Ishikawa (cell line): Measurements from ENCODE around the gene AGPAT3.
A peak's percentile ranks its signal among the peaks of the same experiment; 100 is the strongest.

ENCODE experiments used
- CEBPB ChIP-seq: IDR thresholded peaks from 2 replicates; pipeline ENCODE4 v1.6.1; 2012
- CREB1 ChIP-seq: IDR thresholded peaks from 2 replicates; pipeline ENCODE4 v1.6.1; 2012; ENCODE audit warnings: low read depth
- EGR1 ChIP-seq: IDR thresholded peaks from 2 replicates; pipeline ENCODE4 v1.6.1; 2012
- EP300 ChIP-seq: IDR thresholded peaks from 2 replicates; pipeline ENCODE4 v1.6.1; 2012; ENCODE audit warnings: borderline replicate concordance
- FOXM1 ChIP-seq: IDR thresholded peaks from 2 replicates; pipeline ENCODE4 v1.6.1; 2012; ENCODE audit warnings: low read depth, borderline replicate concordance
- MAX ChIP-seq: IDR thresholded peaks from 2 replicates; pipeline ENCODE4 v1.6.1; 2012
- NFIC ChIP-seq: IDR thresholded peaks from 2 replicates; pipeline ENCODE4 v1.6.1; 2012
- RAD21 ChIP-seq: IDR thresholded peaks from 2 replicates; pipeline ENCODE4 v1.6.1; 2012; ENCODE audit warnings: low read depth
- REST ChIP-seq: IDR thresholded peaks from 2 replicates; pipeline ENCODE4 v1.6.1; 2012; ENCODE audit warnings: low read depth, mild to moderate bottlenecking
- TAF1 ChIP-seq: IDR thresholded peaks from 2 replicates; pipeline ENCODE4 v1.6.1; 2012; ENCODE audit warnings: low read depth, mild to moderate bottlenecking
- USF1 ChIP-seq: IDR thresholded peaks from 2 replicates; pipeline ENCODE4 v1.6.1; 2012
- YY1 ChIP-seq: IDR thresholded peaks from 2 replicates; pipeline ENCODE4 v1.6.1; 2012; ENCODE audit warnings: low read depth

- no peak for TF ChIP-seq TAF1
- no peak for TF ChIP-seq FOXM1
- no peak for TF ChIP-seq USF1
- peak; percentile 27; the same call in 1 of the 2 replicates for TF ChIP-seq RAD21
- no peak for TF ChIP-seq EP300
- TF ChIP-seq CEBPB: no peak
- no peak for TF ChIP-seq CREB1
- TF ChIP-seq REST: no peak
- TF ChIP-seq EGR1: no peak
- TF ChIP-seq MAX: no peak
- TF ChIP-seq NFIC: no peak
- no peak for TF ChIP-seq YY1
Measured at GRCh38 chr21:43938751-43939442, 73.9 kb downstream of the AGPAT3 start.
